ENCODE data around the gene FAM241A. TPM values are rescaled to one million over a fixed set of nuclear protein-coding genes. Genes with fewer than 3 reads are reported as not detected.
"Not testable (repeated sequence)": the region's sequence is repeated elsewhere in the genome, so short reads cannot be mapped to it uniquely, and the experiment has no call there.

The FAM241A gene
- 2.4 TPM for polyA plus RNA-seq (2012; ENCODE audit: missing spikeins)

GRCh38 chr4:112145326-112145789 is at the start of gene FAM241A:
Gene FAM241A, plus strand, starts transcription at chr4:112145454. Its CDS starts 127 bp downstream, at chr4:112145581.
- TF ChIP-seq TAF1 (IDR thresholded peaks at IDR 0.05; ENCODE audit: borderline replicate concordance, low read depth, low read length) (peak; percentile 58; the same call in 1 of the 2 replicates), POLR2AphosphoS5 (IDR thresholded peaks at IDR 0.05; ENCODE audit: low read depth, low read length) (peak; percentile 59; the same call in 1 of the 2 replicates), POLR2A (IDR thresholded peaks at IDR 0.05; ENCODE audit: low read depth, low read length) (peak; percentile 85)
- DNase-seq (ENCODE audit: insufficient read length) (peak; percentile 89), FAIRE-seq (peak; percentile 95)

- DNase-seq (ENCODE audit: insufficient read length) = no peak
- TF ChIP-seq TAF1 (IDR thresholded peaks at IDR 0.05; ENCODE audit: borderline replicate concordance, low read depth, low read length) (no peak), POLR2AphosphoS5 (IDR thresholded peaks at IDR 0.05; ENCODE audit: low read depth, low read length) (no peak), POLR2A (IDR thresholded peaks at IDR 0.05; ENCODE audit: low read depth, low read length) (no peak)
- FAIRE-seq = no peak
Observed at GRCh38 chr4:112098841-112099530, 46.3 kb upstream of the FAM241A start.

- DNase-seq (ENCODE audit: insufficient read length) (no peak), FAIRE-seq (peak; percentile 84)
- TF ChIP-seq TAF1 (IDR thresholded peaks at IDR 0.05; ENCODE audit: borderline replicate concordance, low read depth, low read length) (no peak), POLR2AphosphoS5 (IDR thresholded peaks at IDR 0.05; ENCODE audit: low read depth, low read length) (no peak), POLR2A (IDR thresholded peaks at IDR 0.05; ENCODE audit: low read depth, low read length) (no peak)
Observed at GRCh38 chr4:112099701-112100297, 45.5 kb upstream of the FAM241A start.

- no peak for DNase-seq (ENCODE audit: insufficient read length)
- FAIRE-seq = no peak
- TF ChIP-seq TAF1 (IDR thresholded peaks at IDR 0.05; ENCODE audit: borderline replicate concordance, low read depth, low read length) (no peak), POLR2AphosphoS5 (IDR thresholded peaks at IDR 0.05; ENCODE audit: low read depth, low read length) (no peak), POLR2A (IDR thresholded peaks at IDR 0.05; ENCODE audit: low read depth, low read length) (no peak)
Observed at GRCh38 chr4:112102875-112103370, 42.3 kb upstream of the FAM241A start.

- TF ChIP-seq POLR2A (IDR thresholded peaks at IDR 0.05; ENCODE audit: low read depth, low read length) = no peak
- no peak for TF ChIP-seq POLR2AphosphoS5 (IDR thresholded peaks at IDR 0.05; ENCODE audit: low read depth, low read length)
- TF ChIP-seq TAF1 (IDR thresholded peaks at IDR 0.05; ENCODE audit: borderline replicate concordance, low read depth, low read length) = no peak
- FAIRE-seq = no peak
- DNase-seq (ENCODE audit: insufficient read length) = no peak
Observed at GRCh38 chr4:112105201-112105969, 39.9 kb upstream of the FAM241A start.

- DNase-seq (ENCODE audit: insufficient read length) (no peak), FAIRE-seq (peak; percentile 60)
Observed at GRCh38 chr4:112109360-112110058, 35.7 kb upstream of the FAM241A start.

GRCh38 chr4:112110059-112110425 is 35.2 kb upstream of the FAM241A start:
- TF ChIP-seq TAF1 (IDR thresholded peaks at IDR 0.05; ENCODE audit: borderline replicate concordance, low read depth, low read length) (no peak), POLR2A (IDR thresholded peaks at IDR 0.05; ENCODE audit: low read depth, low read length) (no peak), POLR2AphosphoS5 (IDR thresholded peaks at IDR 0.05; ENCODE audit: low read depth, low read length) (no peak)
- no peak for DNase-seq (ENCODE audit: insufficient read length)
- FAIRE-seq = no peak

More at GRCh38 chr4:112109360-112110058, 35.7 kb upstream of the FAM241A start:
- TF ChIP-seq POLR2AphosphoS5 (IDR thresholded peaks at IDR 0.05; ENCODE audit: low read depth, low read length) = no peak
- TF ChIP-seq TAF1 (IDR thresholded peaks at IDR 0.05; ENCODE audit: borderline replicate concordance, low read depth, low read length) = no peak
- no peak for TF ChIP-seq POLR2A (IDR thresholded peaks at IDR 0.05; ENCODE audit: low read depth, low read length)

GRCh38 chr4:112111306-112111705 is 33.9 kb upstream of the FAM241A start:
- DNase-seq (ENCODE audit: insufficient read length) (no peak), FAIRE-seq (no peak)

GRCh38 chr4:112112095-112112494 is 33.2 kb upstream of the FAM241A start:
- DNase-seq (ENCODE audit: insufficient read length); FAIRE-seq: not testable (repeated sequence)

More at GRCh38 chr4:112111306-112111705, 33.9 kb upstream of the FAM241A start:
- TF ChIP-seq TAF1 (IDR thresholded peaks at IDR 0.05; ENCODE audit: borderline replicate concordance, low read depth, low read length) (no peak), POLR2A (IDR thresholded peaks at IDR 0.05; ENCODE audit: low read depth, low read length) (no peak), POLR2AphosphoS5 (IDR thresholded peaks at IDR 0.05; ENCODE audit: low read depth, low read length) (no peak)

GRCh38 chr4:112112590-112113170 is 32.6 kb upstream of the FAM241A start:
- TF ChIP-seq POLR2AphosphoS5 (IDR thresholded peaks at IDR 0.05; ENCODE audit: low read depth, low read length) = no peak
- TF ChIP-seq TAF1 (IDR thresholded peaks at IDR 0.05; ENCODE audit: borderline replicate concordance, low read depth, low read length) = no peak
- no peak for TF ChIP-seq POLR2A (IDR thresholded peaks at IDR 0.05; ENCODE audit: low read depth, low read length)
- FAIRE-seq (no peak), DNase-seq (ENCODE audit: insufficient read length) (no peak)
